HG03196 (cell line): Measurements from ENCODE around the gene SEZ6L.

Experiments
- ATAC-seq: cut with Tn5 transposase; IDR thresholded peaks from one replicate; pipeline ENCODE4 v1.9.1; 2021; ENCODE audit not compliant: unreplicated experiment

The SEZ6L gene

GRCh38 chr22:26169315-26170111 lies at the start of gene SEZ6L:
TSS of gene SEZ6L (plus strand) at chr22:26169462. CDS start at chr22:26169670, 208 bp downstream.
- ATAC-seq, result no peak

GRCh38 chr22:26122920-26123468 lies 46.3 kb upstream of the SEZ6L start:
- ATAC-seq, result no peak

- ATAC-seq, result no peak
Measured at GRCh38 chr22:26124991-26125725, 44.1 kb upstream of the SEZ6L start.

- ATAC-seq, result no peak
Measured at GRCh38 chr22:26127126-26127525, 42.1 kb upstream of the SEZ6L start.

GRCh38 chr22:26127556-26127955 lies 41.7 kb upstream of the SEZ6L start:
- no peak for ATAC-seq

DNA sequence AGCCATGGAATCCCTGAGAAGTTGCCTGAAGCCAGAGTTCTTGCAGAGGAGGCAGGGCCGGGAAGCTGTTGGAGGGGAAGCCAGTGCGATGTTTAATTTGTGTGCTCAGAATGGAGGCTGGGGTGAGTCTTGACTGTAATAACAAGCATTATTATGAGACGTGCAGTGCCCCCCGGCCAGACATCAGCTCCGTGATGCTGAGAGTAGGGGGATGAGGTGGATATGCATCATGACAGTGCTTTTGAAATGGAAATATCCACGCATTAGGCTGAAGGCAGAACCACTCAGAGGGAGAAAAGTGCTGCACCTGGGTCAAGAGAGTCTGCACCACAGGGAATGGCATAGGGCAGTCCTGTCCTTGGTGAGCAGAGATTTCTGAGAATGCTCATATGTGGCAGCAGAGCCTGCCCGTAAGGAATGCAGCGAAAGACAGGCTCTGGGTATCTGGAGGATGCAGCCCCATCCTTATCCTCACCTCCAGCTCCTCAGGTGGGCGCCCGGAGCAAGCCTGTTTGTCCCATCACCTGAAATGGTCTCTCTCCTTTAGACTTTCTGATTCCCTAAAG lies 37.6 kb upstream of the SEZ6L start:
- ATAC-seq, result no peak

DNA sequence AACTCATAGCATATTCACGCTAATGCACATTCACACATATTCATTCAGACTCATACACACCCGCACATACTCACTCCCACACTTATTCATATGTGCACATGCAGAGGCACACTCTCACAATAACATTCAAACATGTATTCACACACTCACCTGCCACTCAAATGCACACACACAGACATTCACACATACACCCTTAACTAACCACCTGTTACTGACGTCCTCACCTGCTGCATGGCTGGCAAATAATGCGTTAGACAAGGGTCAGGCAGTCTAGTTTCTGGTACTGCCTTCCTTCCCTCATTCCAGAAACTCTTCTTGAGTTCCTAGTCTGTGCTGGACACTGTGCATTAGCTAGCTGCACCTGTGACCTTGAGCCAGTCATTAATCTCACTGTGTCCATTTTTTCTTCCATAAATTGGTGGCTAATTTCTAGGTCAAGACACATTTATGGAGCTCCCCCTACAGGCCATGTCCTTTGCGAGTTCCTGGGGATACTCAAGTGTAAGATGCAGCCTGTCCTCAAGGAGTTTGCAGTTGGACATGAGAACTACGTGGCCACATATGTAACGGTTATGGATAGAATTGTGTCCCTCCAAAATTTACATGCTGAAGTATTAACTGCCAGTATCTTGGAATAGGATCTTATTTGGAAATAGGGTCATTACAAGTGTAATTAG lies 34.5 kb upstream of the SEZ6L start:
- ATAC-seq, result no peak

GRCh38 chr22:26135806-26136205 lies 33.5 kb upstream of the SEZ6L start:
- ATAC-seq, result no peak

DNA sequence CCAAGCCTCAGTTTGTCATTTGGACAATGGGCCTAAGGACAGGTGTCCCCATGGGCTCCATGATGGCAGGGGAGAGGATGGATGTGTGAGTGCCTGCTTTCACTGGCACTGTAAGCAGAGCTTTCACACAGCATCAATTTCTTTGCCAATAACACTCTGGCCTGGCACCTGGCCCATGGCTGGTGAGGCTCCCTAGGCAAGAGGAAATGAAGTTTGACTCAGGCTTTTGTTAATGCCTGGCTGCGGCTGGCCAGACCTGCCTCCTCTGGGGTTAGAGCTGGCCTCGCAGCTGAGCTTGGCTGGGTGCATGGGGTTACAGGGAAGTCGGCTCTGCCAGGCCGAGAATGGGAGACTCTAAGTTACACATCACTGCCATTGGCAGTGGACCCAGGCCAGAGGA lies 30.0 kb upstream of the SEZ6L start:
- ATAC-seq, result no peak

DNA sequence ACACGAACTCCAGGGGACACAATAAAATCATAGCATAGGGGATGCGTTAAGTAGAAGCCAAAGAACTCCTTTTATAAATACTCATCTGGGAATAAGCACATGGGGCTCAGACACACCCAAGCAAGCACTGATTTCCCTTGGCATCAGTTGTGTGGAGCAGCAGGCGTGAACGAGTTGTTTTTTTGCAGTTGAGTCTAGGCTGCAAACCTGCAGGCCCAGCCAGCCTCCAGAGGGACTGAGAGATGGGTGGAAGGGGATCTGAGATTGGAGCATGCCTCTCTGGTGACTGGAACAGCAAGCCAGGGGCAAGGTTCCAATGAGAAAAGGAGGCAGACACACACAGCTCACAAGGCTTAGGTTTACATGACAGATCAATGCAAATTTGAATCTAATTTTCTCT lies 27.4 kb upstream of the SEZ6L start:
- ATAC-seq, result no peak

GRCh38 chr22:26143806-26144325 lies 25.4 kb upstream of the SEZ6L start:
- ATAC-seq, result no peak

- no peak for ATAC-seq
Measured at GRCh38 chr22:26159886-26160285, 9.4 kb upstream of the SEZ6L start.

GRCh38 chr22:26161746-26162145 lies 7.5 kb upstream of the SEZ6L start:
- ATAC-seq, result no peak

DNA sequence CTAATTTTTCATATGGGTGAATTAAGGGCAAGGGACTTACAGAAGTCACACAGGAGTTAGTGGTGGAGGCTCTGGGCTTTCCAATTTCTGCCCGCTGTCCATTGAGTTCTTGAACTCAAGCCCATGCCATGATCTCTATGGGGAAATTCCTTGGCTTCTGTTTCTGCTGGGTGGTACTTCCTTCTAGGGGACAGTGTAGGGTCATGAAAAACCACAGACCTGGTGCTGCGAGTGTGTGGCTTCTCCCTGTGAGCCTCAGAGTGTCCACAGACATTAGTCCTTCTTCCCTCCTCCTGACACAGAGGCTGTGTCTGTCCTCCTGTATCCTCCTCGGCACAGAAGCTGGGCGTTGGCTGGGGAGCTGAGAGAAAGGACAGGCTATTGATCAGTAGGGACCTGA lies 6.3 kb upstream of the SEZ6L start:
- no peak for ATAC-seq

GRCh38 chr22:26164174-26164573 lies 5.1 kb upstream of the SEZ6L start:
- ATAC-seq, result no peak

GRCh38 chr22:26168330-26168851 lies 871 bp upstream of the SEZ6L start:
- ATAC-seq, result no peak

- no peak for ATAC-seq
Measured at GRCh38 chr22:26168939-26169314, 335 bp upstream of the SEZ6L start.

GRCh38 chr22:26170112-26170492 lies 840 bp downstream of the SEZ6L start:
- ATAC-seq, result no peak

- ATAC-seq, result no peak
Measured at GRCh38 chr22:26170795-26171580, 1.7 kb downstream of the SEZ6L start.

DNA sequence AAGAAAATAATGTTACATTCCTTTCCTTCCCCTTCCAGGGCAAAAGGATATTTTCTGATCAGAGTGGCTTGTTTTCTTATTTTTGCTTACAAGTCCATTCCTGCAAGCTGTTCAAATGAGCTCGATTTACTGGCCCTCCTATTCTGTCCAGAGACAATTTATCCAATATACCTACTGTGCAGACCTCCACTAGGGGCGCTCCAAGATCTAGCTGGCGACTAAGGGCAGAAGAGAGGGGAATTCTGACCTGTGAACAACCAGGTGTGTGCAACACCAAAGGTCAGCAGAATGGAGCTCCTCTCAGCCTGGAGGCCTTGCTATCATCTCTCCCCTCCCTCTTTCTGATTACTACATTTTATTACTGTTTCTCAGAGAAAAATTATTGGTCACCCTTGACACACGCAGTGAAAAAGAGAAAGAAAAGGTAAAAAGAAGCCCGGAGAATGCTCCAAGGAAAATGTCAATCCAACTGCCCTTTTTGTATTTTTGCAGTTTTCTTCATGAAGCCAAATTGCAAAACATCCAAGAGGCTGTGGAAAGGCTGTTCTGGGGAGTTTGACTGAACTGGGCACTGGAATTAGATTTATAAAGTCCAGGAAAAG lies 3.2 kb downstream of the SEZ6L start:
- no peak for ATAC-seq
